ENCODE measurements around the gene SPEF2.

Gene SPEF2

GRCh38 chr5:35741126-35741716 lies 123.6 kb downstream of the SPEF2 start:
- no peaks in the 10 kb centered on the region for H3K9me3 ChIP-seq (ENCODE audit: control insufficient read depth, insufficient read depth, low read depth, low read length)
- ChIA-PET CTCF (no interaction called here), POLR2A (no interaction called here)
- H3K4me3 ChIP-seq (ENCODE audit: low read depth, low read length), result no peak overlapping the region
- no peak for TF ChIP-seq ZFP3 (tag by site-specific recombination; IDR thresholded peaks at IDR 0.05; ENCODE audit: low read depth)
- TF ChIP-seq SCRT2 (tag by site-specific recombination; IDR thresholded peaks at IDR 0.05), result peak; percentile 43
- no peak overlapping the region for H3K27ac ChIP-seq (ENCODE audit: extremely low read depth, low read depth, low read length)
- no peaks in the 10 kb centered on the region for H3K4me1 ChIP-seq (ENCODE audit: control insufficient read depth, insufficient read depth, low read length)
- no peaks in the 10 kb centered on the region for H3K36me3 ChIP-seq (ENCODE audit: control insufficient read depth in 2 of 2, insufficient read depth in 1 of 2, low read length in 2 of 2)

- CTCF ChIA-PET, result no interaction called here
- no peak overlapping the region for H3K4me3 ChIP-seq (ENCODE audit: low read depth, low read length)
- H3K27ac ChIP-seq (ENCODE audit: extremely low read depth, low read depth, low read length), result no peak overlapping the region
- POLR2A ChIA-PET, result no interaction called here
- TF ChIP-seq BCL11B (tag by site-specific recombination; IDR thresholded peaks at IDR 0.05; ENCODE audit: low read depth), result no peak
- TF ChIP-seq ZBTB10 (tag by site-specific recombination; IDR thresholded peaks at IDR 0.05), result no peak
- no peak for TF ChIP-seq PRDM10 (tag by site-specific recombination; IDR thresholded peaks at IDR 0.05)
- TF ChIP-seq ZNF548 (tag by site-specific recombination; IDR thresholded peaks at IDR 0.05), result no peak
- no peak for TF ChIP-seq OVOL3 (tag by site-specific recombination; IDR thresholded peaks at IDR 0.05)
- no peak for TF ChIP-seq ZBTB17 (tag by site-specific recombination; IDR thresholded peaks at IDR 0.05)
- TF ChIP-seq ZNF223 (tag by site-specific recombination; IDR thresholded peaks at IDR 0.05), result no peak
- no peak for TF ChIP-seq PRDM2 (tag by site-specific recombination; IDR thresholded peaks at IDR 0.05; ENCODE audit: borderline replicate concordance)
- no peak for TF ChIP-seq HOXC10 (CRISPR knock-in tag; IDR thresholded peaks at IDR 0.05)
- no peak for TF ChIP-seq YY1 (tag by site-specific recombination; IDR thresholded peaks at IDR 0.05)
- H3K36me3 ChIP-seq (ENCODE audit: control insufficient read depth in 2 of 2, insufficient read depth in 1 of 2, low read length in 2 of 2), result no peaks in the 10 kb centered on the region
- no peaks in the 10 kb centered on the region for H3K4me1 ChIP-seq (ENCODE audit: control insufficient read depth, insufficient read depth, low read length)
- H3K9me3 ChIP-seq (ENCODE audit: control insufficient read depth, insufficient read depth, low read depth, low read length), result no peaks in the 10 kb centered on the region
These were observed 124.3 kb downstream of the SPEF2 start for GRCh38 chr5:35741971-35742370.

Data from HEK293 (cell line).